Measurements from ENCODE around the gene OTUD4.

The OTUD4 gene

DNA sequence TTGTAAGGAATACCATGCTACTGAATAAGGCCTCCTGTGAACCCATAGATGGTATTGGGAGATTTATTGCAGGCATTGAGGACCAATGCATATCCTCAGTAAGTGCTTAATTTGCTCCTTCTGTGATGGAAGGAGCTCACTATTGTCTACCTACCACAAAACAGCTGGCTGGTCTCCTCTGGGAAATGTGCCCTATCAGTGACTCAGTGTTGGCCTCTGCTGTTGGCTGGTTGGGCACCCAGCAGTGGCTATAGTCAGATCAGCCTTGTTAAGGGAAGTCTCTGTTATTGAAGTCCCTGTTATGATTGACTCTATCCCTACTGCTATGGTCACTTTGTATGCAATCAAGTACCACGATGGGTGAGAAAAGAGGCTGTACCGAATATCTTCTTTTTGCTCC, 27.5 kb upstream of the OTUD4 start:
- no peak for TF ChIP-seq EZH2 (IDR thresholded peaks at IDR 0.05)
- no peak for TF ChIP-seq POLR2AphosphoS5 (IDR thresholded peaks at IDR 0.05; ENCODE audit: borderline replicate concordance, low read depth, low read length)
- TF ChIP-seq FOXP2 (optimal IDR thresholded peaks at IDR 0.05; ENCODE audit: control extremely low read depth, extremely low read length, insufficient read depth) = no peak
- Histone ChIP-seq H3K27ac (no peak overlapping the region), H3K9me3 (ENCODE audit: low read depth, low read length) (no peaks in the 10 kb centered on the region), H3K36me3 (ENCODE audit: insufficient read depth, low read length) (no peaks in the 10 kb centered on the region), H3K4me3 (no peak overlapping the region), H3K9ac (ENCODE audit: insufficient read length) (no peak overlapping the region)
- no peak for DNase-seq (ENCODE audit: low read depth, low spot score)

DNA sequence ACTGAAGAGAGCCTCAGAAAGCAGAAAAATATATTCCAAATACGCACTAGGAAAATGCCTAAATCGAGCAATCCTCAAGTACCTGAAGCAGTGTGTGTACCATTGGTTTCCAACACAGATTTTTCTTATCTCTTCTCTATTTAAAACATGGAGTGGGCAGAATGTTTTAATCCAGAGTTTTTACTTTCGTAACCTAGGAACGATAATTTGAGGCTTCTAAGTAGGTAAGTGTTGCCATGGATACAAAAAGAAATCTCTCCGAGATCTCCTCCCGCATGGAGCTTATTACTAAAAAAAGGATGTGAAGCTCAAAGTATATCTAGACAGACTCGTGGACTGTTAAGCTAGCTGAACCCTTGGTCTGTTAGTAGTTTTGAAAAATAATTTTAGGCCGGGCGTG, 23.0 kb upstream of the OTUD4 start:
- Histone ChIP-seq H3K27ac (no peak overlapping the region), H3K36me3 (ENCODE audit: insufficient read depth, low read length) (no peaks in the 10 kb centered on the region), H3K9me3 (ENCODE audit: low read depth, low read length) (no peaks in the 10 kb centered on the region), H3K4me3 (no peak overlapping the region), H3K9ac (ENCODE audit: insufficient read length) (no peak overlapping the region)
- TF ChIP-seq EZH2 (IDR thresholded peaks at IDR 0.05) = no peak
- no peak for TF ChIP-seq POLR2AphosphoS5 (IDR thresholded peaks at IDR 0.05; ENCODE audit: borderline replicate concordance, low read depth, low read length)
- no peak for TF ChIP-seq FOXP2 (optimal IDR thresholded peaks at IDR 0.05; ENCODE audit: control extremely low read depth, extremely low read length, insufficient read depth)
- no peak for DNase-seq (ENCODE audit: low read depth, low spot score)

DNA sequence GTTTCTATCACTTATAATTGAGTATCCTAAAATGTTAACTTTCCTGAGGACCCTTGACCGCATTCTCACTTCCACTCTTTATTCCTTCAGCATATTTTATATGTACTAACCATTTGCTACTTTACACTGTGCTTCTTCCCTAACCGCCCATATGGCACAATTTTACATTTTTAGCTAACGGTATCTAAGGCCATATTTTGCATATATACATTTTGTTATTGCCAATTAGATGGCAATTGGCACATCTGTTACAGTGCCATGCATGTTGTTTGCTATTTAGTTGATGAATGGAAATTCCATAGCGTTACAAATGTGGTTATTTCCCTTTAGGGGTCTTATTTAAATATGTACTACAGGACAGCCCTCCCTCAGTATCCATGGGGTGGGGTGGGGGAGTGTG, 20.0 kb upstream of the OTUD4 start:
- Histone ChIP-seq H3K27ac (no peak overlapping the region), H3K36me3 (ENCODE audit: insufficient read depth, low read length) (no peaks in the 10 kb centered on the region), H3K9me3 (ENCODE audit: low read depth, low read length) (no peaks in the 10 kb centered on the region), H3K4me3 (no peak overlapping the region), H3K9ac (ENCODE audit: insufficient read length) (no peak overlapping the region)
- DNase-seq (ENCODE audit: low read depth, low spot score) = no peak
- no peak for TF ChIP-seq EZH2 (IDR thresholded peaks at IDR 0.05)
- no peak for TF ChIP-seq POLR2AphosphoS5 (IDR thresholded peaks at IDR 0.05; ENCODE audit: borderline replicate concordance, low read depth, low read length)
- TF ChIP-seq FOXP2 (optimal IDR thresholded peaks at IDR 0.05; ENCODE audit: control extremely low read depth, extremely low read length, insufficient read depth) = no peak

DNA sequence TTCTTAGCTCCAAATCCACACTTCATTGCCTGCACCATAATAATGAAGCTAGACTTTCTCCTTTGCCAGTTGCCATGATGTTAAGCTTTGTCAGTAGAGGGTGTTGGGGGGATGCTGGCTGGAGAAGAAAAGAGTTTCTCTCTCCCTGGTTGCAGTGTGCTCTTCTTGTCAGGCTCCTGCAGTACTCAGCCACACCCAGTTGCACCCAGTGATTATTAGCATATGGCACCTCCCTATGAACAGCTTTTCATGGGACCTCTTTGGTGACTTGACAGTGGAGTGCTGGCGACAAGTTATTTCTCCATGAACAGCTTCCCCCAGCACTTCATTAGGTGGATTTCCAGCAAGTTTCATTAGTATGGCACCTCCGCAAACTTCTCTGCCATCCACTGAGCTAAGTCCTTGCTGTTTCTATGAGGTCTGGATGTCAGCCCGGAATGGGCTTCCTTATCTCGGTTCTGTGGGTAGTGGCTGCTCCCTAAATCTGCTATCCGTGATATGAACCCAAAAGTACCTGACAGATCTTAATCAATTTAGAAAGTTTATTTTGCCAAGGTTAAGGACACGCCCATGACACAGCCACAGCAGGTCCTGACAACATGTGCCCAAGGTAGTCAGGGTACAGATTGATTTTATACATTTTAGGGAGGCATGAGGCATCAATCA, 18.8 kb upstream of the OTUD4 start:
- no peak overlapping the region for H3K9ac ChIP-seq (ENCODE audit: insufficient read length)
- H3K27ac ChIP-seq = no peak overlapping the region
- H3K9me3 ChIP-seq (ENCODE audit: low read depth, low read length) = no peaks in the 10 kb centered on the region
- no peaks in the 10 kb centered on the region for H3K36me3 ChIP-seq (ENCODE audit: insufficient read depth, low read length)
- H3K4me3 ChIP-seq = no peak overlapping the region
- TF ChIP-seq POLR2AphosphoS5 (IDR thresholded peaks at IDR 0.05; ENCODE audit: borderline replicate concordance, low read depth, low read length) (no peak), EZH2 (IDR thresholded peaks at IDR 0.05) (no peak), FOXP2 (optimal IDR thresholded peaks at IDR 0.05; ENCODE audit: control extremely low read depth, extremely low read length, insufficient read depth) (no peak)
- DNase-seq (ENCODE audit: low read depth, low spot score) = no peak

DNA sequence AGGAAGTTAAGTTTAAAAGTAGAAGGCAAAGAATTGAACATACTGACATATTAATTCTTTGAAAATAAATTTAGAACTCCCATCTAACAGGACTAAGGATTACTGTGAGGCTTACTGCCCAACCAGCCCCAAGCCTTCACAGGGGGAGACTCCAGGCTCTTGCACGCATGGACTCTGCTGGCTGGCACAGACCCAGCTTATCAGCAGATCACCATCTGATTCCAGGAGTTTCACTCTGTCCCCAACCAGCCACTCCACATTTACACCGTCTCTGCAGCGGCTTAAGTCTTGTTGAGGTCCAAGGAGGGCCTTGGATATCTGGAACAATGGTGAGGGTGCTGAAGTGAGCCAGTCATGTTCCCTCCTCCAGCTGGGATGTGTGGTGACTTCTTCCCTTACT, 16.4 kb upstream of the OTUD4 start:
- H3K9ac ChIP-seq (ENCODE audit: insufficient read length) = no peak overlapping the region
- no peak for DNase-seq (ENCODE audit: low read depth, low spot score)
- no peaks in the 10 kb centered on the region for H3K36me3 ChIP-seq (ENCODE audit: insufficient read depth, low read length)
- no peak overlapping the region for H3K27ac ChIP-seq
- TF ChIP-seq EZH2 (IDR thresholded peaks at IDR 0.05) = no peak
- H3K9me3 ChIP-seq (ENCODE audit: low read depth, low read length) = no peaks in the 10 kb centered on the region
- no peak overlapping the region for H3K4me3 ChIP-seq

DNA sequence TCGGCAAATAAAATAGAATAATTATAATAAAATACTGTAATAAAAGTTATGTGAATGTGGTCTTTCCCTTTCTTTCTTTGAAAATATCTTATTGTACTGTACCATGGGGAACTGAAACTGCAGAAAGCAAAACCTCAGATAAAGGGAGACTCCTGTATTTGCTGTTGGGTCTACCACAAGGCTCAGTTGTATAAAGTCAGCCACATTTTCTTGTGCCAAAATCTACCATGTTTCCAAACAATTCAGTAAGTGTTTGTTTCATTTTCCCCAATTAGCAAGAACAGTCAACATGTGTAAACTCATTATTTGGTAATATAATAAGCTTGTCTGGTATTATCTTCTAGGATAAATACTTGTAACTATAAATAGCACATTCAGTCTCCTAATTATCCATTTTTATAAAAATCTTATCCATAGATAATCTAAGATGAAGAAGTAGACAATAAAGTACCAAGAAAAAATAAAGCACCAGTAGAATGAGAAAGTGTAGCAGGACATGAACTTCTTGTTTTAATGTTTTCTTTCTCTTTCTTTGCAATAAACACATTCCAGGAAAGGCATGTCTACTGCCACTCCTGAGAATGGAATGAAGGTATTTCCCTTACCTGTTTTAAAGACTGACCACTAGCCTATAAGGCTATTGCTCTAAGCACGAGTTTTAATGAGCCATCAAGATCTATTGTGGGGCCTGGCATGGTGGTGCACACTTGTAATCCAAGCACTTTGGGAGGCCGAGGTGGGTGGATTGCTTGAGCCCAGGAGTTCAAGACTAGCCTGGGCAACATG, 15.0 kb upstream of the OTUD4 start:
- TF ChIP-seq EZH2 (IDR thresholded peaks at IDR 0.05) (no peak), POLR2AphosphoS5 (IDR thresholded peaks at IDR 0.05; ENCODE audit: borderline replicate concordance, low read depth, low read length) (no peak), FOXP2 (optimal IDR thresholded peaks at IDR 0.05; ENCODE audit: control extremely low read depth, extremely low read length, insufficient read depth) (no peak)
- no peak for DNase-seq (ENCODE audit: low read depth, low spot score)
- Histone ChIP-seq H3K9ac (ENCODE audit: insufficient read length) (no peak overlapping the region), H3K27ac (no peak overlapping the region), H3K4me3 (no peak overlapping the region), H3K9me3 (ENCODE audit: low read depth, low read length) (no peaks in the 10 kb centered on the region), H3K36me3 (ENCODE audit: insufficient read depth, low read length) (no peaks in the 10 kb centered on the region)

DNA sequence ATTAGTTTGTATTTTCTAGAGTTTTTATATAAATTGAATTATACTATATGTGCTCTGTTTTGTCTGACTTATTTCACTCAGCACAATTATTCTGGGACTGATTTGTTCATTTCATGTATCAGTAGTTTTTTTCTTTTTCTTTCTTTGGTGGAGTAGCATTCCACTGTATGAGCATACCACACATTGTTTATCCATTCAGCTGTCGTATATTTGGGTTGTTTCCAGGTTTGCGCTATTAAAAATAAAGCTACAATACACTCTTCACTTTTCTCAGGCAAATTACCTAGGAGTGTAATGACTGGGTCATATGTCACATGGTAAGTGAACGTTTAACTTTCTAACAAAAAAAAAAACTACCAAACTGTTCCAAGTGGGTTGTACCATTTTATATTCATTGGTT, 9.6 kb upstream of the OTUD4 start:
- Histone ChIP-seq H3K9me3 (ENCODE audit: low read depth, low read length) (no peaks in the 10 kb centered on the region), H3K27ac (no peak overlapping the region), H3K4me3 (no peak overlapping the region), H3K36me3 (ENCODE audit: insufficient read depth, low read length) (no peaks in the 10 kb centered on the region), H3K9ac (ENCODE audit: insufficient read length) (no peak overlapping the region)
- no peak for TF ChIP-seq POLR2AphosphoS5 (IDR thresholded peaks at IDR 0.05; ENCODE audit: borderline replicate concordance, low read depth, low read length)
- no peak for TF ChIP-seq EZH2 (IDR thresholded peaks at IDR 0.05)
- TF ChIP-seq FOXP2 (optimal IDR thresholded peaks at IDR 0.05; ENCODE audit: control extremely low read depth, extremely low read length, insufficient read depth) = no peak
- DNase-seq (ENCODE audit: low read depth, low spot score) = no peak

DNA sequence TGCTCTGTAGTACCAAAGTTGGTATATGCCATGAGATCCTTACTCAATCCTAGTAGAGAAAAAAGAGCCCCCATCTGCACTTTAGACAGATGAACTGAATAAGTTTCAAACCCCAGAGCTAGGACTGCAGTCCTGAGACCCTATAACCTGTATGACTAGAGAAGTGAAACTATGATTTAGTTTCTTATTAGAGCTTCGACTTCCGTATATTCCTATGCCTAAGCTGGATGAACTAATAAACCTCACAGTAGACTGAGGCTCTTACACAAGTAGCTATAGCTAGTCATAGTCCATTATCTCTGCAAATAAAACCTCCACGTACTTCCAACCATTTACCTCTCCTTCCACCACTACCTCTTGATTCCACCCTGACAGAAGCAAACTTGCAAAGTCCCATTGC, 6.3 kb upstream of the OTUD4 start:
- H3K9me3 ChIP-seq (ENCODE audit: low read depth, low read length) = no peaks in the 10 kb centered on the region
- no peak overlapping the region for H3K27ac ChIP-seq
- no peak overlapping the region for H3K4me3 ChIP-seq
- no peaks in the 10 kb centered on the region for H3K36me3 ChIP-seq (ENCODE audit: insufficient read depth, low read length)
- no peak for DNase-seq (ENCODE audit: low read depth, low spot score)
- no peak overlapping the region for H3K9ac ChIP-seq (ENCODE audit: insufficient read length)
- no peak for TF ChIP-seq EZH2 (IDR thresholded peaks at IDR 0.05)
- TF ChIP-seq POLR2AphosphoS5 (IDR thresholded peaks at IDR 0.05; ENCODE audit: borderline replicate concordance, low read depth, low read length) = no peak
- no peak for TF ChIP-seq FOXP2 (optimal IDR thresholded peaks at IDR 0.05; ENCODE audit: control extremely low read depth, extremely low read length, insufficient read depth)
